GM12891 (cell line): ENCODE results near the gene RAD50.
"Not testable (repeated sequence)": the region's sequence is repeated elsewhere in the genome, so short reads cannot be mapped to it uniquely, and the experiment has no call there.

Experiments
- DNase-seq: peaks from one replicate; pipeline ENCODE4 v3.0.0; 2011; ENCODE audit warnings: low spot score; ENCODE audit not compliant: insufficient read length
- FAIRE-seq: peaks from 2 replicates; lab custom pipeline; 2011; peaks lifted over from hg19 to GRCh38; lab: Jason Lieb, UNC
- PAX5 ChIP-seq: IDR thresholded peaks from 2 replicates; pipeline ENCODE4 v1.6.1; 2011; ENCODE audit warnings: low read length, moderate library complexity, mild to moderate bottlenecking; ENCODE audit not compliant: insufficient read depth, severe bottlenecking
- POLR2A ChIP-seq: IDR thresholded peaks from 2 replicates; pipeline ENCODE4 v1.6.1; 2011; ENCODE audit warnings: low read depth, low read length, control low read depth
- POLR2AphosphoS5 ChIP-seq: IDR thresholded peaks from 2 replicates; pipeline ENCODE4 v1.6.1; 2011; ENCODE audit warnings: low read depth, low read length, control low read depth
- POU2F2 ChIP-seq: IDR thresholded peaks from 2 replicates; pipeline ENCODE4 v1.6.1; 2011; ENCODE audit warnings: low read depth, mild to moderate bottlenecking, control low read depth, low read length, moderate library complexity
- SPI1 ChIP-seq: IDR thresholded peaks from 2 replicates; pipeline ENCODE4 v1.6.1; 2011; ENCODE audit warnings: low read depth, low read length, control low read depth
- TAF1 ChIP-seq: IDR thresholded peaks from 2 replicates; pipeline ENCODE4 v1.6.1; 2011; ENCODE audit warnings: low read depth, low read length, control low read depth

RAD50 gene

DNA sequence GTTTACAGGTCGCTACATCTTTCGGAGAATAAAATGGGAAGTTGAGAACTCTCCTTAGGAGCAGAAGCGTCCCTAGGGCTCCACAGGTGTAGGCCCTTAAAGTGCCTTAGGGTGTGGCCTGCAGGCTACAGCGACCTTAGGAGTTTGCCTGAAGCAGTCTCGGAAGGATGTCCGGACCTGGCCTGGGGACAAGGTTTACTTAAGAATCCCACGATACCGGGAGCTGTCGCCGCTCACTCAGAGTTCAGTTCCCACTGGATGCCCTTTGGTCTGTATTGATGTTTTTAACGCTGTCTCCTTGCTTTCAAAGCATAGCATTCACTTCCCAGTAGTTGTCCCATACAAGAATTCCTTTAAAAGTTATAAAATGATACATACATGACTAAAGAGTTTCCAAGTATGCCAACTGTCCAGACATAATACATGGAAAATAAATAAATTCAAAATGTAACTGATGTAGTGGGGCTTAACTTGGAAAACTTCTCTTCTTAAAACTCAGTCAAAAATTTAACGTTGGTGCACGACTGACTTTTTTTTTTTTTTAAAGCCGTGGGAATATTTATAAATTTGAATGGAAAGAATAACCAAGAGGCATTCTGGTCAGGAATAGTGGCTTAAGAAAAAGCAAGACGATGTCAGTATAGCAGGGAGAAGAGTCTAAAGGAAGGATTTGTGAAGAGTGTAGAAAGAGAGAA is 848 bp downstream of the RAD50 start:
- TF ChIP-seq TAF1 (no peak), PAX5 (no peak), POLR2A (no peak), SPI1 (no peak), POU2F2 (no peak), POLR2AphosphoS5 (0 out of 2 replicates have a peak, but pooled peaks have one; percentile 9)
- peak; percentile 10 for DNase-seq
- peak; percentile 66 for FAIRE-seq

DNA sequence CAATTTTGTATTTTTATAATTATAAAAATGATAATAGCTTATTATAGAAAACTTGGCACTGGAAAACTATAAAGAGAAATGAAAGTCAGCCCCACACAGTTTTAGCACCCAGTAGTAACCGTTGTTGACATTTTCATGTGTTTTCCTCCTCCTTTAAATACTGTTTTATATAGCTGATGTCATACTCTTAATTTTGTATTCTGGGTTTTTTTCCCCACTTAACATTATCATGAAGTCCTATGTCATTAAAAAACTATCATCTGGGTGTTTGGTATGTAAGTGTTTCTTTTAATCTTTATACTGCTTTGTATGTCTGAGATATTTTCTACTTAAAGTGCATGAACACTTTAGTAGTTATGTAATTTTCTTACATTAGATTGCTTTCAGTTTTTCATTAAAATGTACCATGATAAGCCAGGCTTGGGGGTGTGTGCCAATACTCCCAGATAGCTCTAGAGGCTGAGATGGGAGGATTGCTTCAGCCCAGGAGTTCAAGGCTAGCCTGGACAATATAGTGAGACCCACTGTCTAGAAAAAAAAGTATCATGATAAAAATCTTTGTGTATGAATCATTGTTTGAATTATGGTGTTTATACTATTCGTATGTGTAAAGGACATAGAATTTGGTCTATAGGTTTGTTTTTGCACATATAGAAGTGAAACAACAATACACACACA is 2.7 kb downstream of the RAD50 start:
- FAIRE-seq: no peak
- TF ChIP-seq POLR2A (no peak), TAF1 (no peak), POU2F2 (no peak), PAX5 (no peak), SPI1 (no peak), POLR2AphosphoS5 (no peak)
- no peak for DNase-seq

DNA sequence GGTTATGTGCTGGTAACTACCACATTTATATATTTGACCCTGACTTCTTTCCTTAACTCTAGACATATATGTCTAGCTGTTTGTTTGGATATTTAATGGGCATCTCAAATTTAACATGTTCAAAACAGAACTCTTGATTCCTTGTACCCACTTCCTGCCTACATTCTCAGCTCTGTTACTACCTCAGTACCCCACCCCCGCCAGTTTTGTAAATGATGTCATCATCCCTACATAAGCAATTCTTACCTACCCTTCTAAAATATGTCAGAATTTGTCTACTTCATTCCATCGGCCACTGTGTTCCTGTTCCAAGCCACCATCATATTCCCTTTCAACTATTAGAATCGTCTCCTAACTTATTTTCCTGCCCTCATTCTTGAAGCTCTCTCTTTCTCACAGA is 4.8 kb downstream of the RAD50 start:
- no peak for TF ChIP-seq SPI1
- TF ChIP-seq POLR2AphosphoS5: no peak
- no peak for TF ChIP-seq POU2F2
- TF ChIP-seq POLR2A: no peak
- no peak for TF ChIP-seq TAF1
- TF ChIP-seq PAX5: no peak
- DNase-seq: no peak
- FAIRE-seq: no peak

GRCh38 chr5:132564555-132564954 is 7.8 kb downstream of the RAD50 start:
- FAIRE-seq: not testable (repeated sequence)

GRCh38 chr5:132566657-132567056 is 9.9 kb downstream of the RAD50 start:
- no peak for TF ChIP-seq SPI1
- no peak for TF ChIP-seq PAX5
- TF ChIP-seq POU2F2: no peak
- TF ChIP-seq POLR2A: no peak
- TF ChIP-seq POLR2AphosphoS5: no peak
- TF ChIP-seq TAF1: no peak
- DNase-seq: no peak
- peak; percentile 5 for FAIRE-seq

More at GRCh38 chr5:132564555-132564954, 7.8 kb downstream of the RAD50 start:
- not testable (repeated sequence) for DNase-seq

- no peak for FAIRE-seq
- DNase-seq: no peak
- TF ChIP-seq SPI1 (no peak), POLR2A (no peak), POU2F2 (no peak), POLR2AphosphoS5 (no peak), PAX5 (no peak), TAF1 (no peak)
Measured at GRCh38 chr5:132576123-132576522, 19.3 kb downstream of the RAD50 start.

DNA sequence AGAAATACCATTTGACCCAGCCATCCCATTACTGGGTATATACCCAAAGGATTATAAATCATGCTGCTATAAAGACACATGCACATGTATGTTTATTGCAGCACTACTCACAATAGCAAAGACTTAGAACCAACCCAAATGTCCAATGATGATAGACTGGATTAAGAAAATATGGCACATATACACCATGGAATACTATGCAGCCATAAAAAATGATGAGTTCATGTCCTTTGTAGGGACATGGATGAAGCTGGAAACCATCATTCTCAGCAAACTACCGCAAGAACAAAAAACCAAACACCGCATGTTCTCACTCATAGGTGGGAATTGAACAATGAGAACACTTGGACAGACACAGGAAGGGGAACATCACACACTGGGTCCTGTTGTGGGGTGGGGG is 27.8 kb downstream of the RAD50 start:
- not testable (repeated sequence) for FAIRE-seq, DNase-seq

DNA sequence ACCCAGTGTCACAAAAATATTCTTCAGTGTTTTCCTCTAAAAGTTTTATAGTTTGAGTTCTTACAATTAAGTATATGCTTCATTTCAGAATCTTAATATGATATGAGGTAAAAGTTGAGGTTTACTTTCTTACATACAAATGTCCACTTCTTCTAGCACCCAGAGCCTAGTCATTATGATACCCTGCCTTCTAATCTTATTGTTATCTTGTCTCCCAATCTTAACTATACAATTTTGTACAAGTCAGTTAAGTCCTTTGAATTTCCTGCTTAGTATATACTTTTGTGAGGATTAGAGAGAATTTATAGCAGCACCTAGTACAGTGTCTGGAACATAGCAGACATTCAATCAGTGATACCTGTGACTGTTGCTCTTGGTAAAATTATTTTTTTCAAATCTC is 29.3 kb downstream of the RAD50 start:
- no peak for TF ChIP-seq POLR2AphosphoS5
- no peak for TF ChIP-seq POU2F2
- TF ChIP-seq POLR2A: no peak
- no peak for TF ChIP-seq TAF1
- TF ChIP-seq SPI1: no peak
- TF ChIP-seq PAX5: no peak
- DNase-seq (no peak), FAIRE-seq (no peak)

GRCh38 chr5:132589467-132589866 is 32.7 kb downstream of the RAD50 start:
- DNase-seq (no peak), FAIRE-seq (no peak)
- TF ChIP-seq TAF1 (no peak), POLR2A (no peak), POU2F2 (no peak), SPI1 (no peak), PAX5 (no peak), POLR2AphosphoS5 (no peak)

GRCh38 chr5:132591145-132591544 is 34.4 kb downstream of the RAD50 start:
- DNase-seq: no peak
- FAIRE-seq: peak; percentile 81
- TF ChIP-seq POU2F2 (no peak), PAX5 (no peak), TAF1 (no peak), SPI1 (no peak), POLR2A (no peak), POLR2AphosphoS5 (no peak)
